GM21576 (cell line): ENCODE measurements around the gene STMN3.

ENCODE experiments used
- ATAC-seq: cut with Tn5 transposase; IDR thresholded peaks from one replicate; pipeline ENCODE4 v1.9.1; 2021; ENCODE audit warnings: mild to moderate bottlenecking, moderate library complexity; ENCODE audit not compliant: unreplicated experiment

STMN3 gene

GRCh38 chr20:63591147-63591533, 62.1 kb downstream of the STMN3 start:
- no peak for ATAC-seq

DNA sequence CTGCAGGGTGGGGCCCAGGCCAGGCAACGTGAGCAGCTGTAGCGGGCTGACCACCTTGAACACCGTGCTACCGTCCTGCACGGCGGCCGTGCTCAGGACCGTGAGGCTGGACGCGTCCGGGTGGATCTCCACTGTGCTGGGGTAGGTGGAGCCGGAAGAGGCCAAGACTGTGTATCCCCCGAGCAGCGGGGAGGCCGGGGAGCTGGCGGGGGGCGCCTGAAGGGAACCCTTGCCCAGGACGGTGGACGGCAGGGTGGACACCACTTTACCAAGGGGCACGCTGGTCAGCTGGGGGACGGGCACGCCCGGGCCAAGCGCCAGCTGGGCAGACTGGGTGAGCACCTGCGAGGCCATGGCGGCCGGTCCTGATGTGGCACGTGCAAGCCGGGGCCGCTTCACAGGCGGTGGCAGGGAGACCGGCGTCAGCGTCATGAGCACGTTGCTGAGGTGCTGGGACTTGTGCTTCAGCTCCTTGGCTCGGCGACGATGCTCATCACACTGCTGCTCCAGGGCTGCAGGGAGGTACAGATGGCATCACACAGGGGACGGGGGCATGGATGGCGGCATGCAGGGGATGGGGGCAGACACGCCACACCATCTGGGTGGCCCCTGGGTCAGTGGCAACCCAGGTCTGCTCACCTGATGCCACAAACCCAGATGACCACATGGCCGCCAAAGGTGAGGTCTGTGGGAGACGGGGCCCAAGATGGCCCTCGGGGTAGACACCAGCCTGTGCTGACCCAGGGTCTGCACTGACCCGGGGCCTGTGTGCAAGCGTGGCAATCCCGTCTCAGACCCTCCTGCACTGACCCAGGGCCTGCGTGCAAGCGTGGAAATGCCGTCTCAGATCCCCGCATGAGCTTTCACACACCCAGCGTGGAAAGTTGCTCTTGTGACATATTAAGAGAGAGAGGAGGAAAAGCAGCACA, 62.7 kb downstream of the STMN3 start:
- no peak for ATAC-seq
